SKM-1 treated with dmso at 0.1 percent for 144 hours (cell line): ENCODE results near the gene FHL5.
A peak's percentile ranks its signal among the peaks of the same experiment; 100 is the strongest.
"Not testable (repeated sequence)": the region's sequence is repeated elsewhere in the genome, so short reads cannot be mapped to it uniquely, and the experiment has no call there.

Source experiments
- DNase-seq: peaks from one replicate; lab custom pipeline; 2025; ENCODE audit not compliant: unreplicated experiment; lab: John Stamatoyannopoulos, UW

FHL5 gene, protein sequence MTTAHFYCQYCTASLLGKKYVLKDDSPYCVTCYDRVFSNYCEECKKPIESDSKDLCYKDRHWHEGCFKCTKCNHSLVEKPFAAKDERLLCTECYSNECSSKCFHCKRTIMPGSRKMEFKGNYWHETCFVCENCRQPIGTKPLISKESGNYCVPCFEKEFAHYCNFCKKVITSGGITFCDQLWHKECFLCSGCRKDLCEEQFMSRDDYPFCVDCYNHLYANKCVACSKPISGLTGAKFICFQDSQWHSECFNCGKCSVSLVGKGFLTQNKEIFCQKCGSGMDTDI

GRCh38 chr6:96562886-96563285, at the start of gene FHL5:
FHL5 (plus strand) TSS chr6:96563128; CDS start chr6:96603614, 40,486 bp downstream.
- DNase-seq = no peak

DNA sequence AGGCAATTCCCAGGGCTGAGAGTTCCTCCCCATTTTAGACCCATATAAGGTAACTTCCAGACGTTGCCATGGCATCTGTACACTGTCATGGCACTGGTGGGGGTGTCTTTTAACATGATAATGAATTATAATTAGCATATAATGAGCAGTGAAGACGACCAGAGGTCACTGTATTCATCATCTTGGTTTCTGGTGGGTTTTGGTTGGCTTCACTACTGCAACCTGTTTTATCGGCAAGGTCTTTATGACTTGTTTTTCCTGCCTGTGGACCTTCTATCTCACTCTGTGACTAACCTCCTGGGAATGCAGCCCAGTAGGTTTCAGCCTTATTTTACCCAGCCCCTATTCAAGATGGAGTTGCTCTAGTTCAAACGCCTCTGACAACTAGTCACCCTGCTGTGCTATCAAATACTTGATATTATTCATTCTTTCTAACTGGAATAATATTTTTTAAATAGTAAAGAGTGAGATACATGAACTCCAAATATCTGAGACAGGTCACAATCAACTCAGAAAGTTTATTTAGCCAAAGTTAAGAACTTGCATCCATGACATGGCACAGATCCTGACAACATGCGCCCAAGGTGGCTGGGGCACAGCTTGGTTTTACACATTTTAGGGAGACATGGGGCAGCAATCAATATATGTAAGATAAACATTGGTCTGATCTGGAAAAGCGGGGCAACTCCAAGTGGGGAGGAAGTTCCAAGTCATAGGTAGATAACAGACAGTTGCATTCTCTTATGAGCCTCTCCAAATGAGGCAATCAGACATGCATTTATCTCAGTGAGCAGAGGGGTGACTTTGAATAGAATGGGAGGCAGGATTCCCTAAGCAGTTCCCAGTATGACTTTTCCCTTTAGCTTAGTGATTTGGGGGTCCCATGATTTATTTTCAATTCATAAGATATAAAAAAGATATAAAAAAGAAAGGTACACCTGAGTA, 42.5 kb upstream of the FHL5 start:
- no peak for DNase-seq

DNA sequence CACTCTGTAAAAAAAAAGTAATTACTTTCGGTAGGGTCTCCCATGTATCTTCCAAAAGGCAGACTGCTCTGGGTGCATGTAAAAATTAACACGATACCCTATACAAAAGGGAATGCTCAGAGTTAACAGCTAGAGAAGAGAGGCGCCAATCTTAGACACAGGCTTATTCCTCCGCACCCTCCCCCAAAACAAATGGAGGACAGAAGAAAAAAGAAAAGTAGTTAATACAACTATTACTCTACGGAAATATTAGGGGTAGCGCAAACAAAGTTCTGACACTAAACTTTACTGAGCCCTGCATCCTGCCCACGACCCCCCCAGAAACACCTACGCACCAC, 41.7 kb upstream of the FHL5 start:
- DNase-seq = no peak

GRCh38 chr6:96521644-96522464, 41.1 kb upstream of the FHL5 start, which contains the start of gene UFL1:
UFL1 (plus strand) TSS chr6:96521806; CDS start chr6:96521874, 68 bp downstream.
- peak; percentile 93 for DNase-seq

DNA sequence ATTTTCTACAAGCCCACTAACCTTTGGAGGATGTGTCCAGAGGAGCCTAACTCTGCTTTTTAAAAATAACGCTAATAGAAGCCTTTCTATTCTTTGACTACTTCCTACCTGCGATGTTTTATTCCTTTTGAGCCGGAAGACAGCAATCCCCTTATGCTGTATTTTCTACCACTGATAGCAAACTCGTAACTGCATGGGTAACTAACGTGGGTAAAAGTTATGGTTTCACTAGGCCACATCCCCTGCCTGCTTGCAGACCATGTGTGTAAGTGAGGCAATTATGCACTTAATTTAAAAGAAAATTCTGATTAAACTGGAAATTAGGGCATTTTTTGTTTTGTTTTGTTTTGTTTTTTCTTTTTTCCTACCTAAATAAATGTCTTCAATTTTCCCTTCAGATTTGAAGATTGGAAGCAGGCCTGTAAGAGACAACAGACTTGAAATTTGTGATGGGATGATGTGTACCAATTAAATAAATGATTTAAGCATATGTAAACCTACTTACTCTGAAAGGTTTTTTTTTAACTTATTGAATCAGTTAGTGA, 40.4 kb upstream of the FHL5 start:
- no peak for DNase-seq

- no peak for DNase-seq
Measured at GRCh38 chr6:96528193-96528592, 34.7 kb upstream of the FHL5 start.

DNA sequence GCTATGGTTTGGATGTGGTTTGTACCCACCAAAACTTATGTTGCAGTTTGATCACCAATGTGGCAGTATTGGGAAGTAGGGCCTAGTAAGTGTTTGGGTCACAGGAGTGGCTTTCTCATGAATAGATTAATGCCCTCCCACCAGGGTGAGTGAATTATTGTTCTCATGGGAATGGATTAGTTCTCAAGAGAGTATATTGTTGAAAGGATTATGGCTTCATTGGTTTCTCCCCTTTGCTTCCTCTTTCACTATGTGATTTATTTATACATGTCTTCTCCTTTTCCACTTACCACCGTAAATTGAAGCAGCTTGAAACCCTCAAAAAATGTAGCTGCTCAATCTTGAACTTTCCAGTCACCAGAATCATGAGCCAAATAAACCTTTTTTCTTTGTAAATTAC, 30.5 kb upstream of the FHL5 start:
- no peak for DNase-seq

GRCh38 chr6:96537726-96538125, 25.2 kb upstream of the FHL5 start:
- no peak for DNase-seq

DNA sequence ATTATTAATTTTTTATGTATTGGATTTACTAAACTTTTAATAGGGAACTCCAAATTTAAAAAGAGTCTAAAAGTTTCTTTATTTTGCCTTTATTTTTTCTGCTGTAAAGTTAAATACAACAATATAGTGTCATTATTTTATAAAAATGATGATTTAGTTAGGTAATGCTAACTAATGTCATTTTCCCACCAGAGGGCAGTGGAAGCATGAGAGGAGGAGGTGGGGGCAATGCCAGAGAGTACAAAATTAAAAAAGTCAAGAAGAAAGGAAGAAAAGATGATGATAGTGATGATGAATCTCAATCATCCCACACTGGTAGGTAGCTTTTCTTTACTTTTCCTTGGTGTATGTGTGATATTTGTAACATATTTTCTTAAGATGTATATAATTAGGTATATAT, 20.2 kb upstream of the FHL5 start:
- no peak for DNase-seq

GRCh38 chr6:96545882-96546281, 17.0 kb upstream of the FHL5 start:
- DNase-seq = no peak

- DNase-seq = no peak
Measured at GRCh38 chr6:96547654-96548053, 15.3 kb upstream of the FHL5 start.

- no peak for DNase-seq
Measured at GRCh38 chr6:96554558-96554957, 8.4 kb upstream of the FHL5 start.

GRCh38 chr6:96559740-96560139, 3.2 kb upstream of the FHL5 start:
- DNase-seq = not testable (repeated sequence)

DNA sequence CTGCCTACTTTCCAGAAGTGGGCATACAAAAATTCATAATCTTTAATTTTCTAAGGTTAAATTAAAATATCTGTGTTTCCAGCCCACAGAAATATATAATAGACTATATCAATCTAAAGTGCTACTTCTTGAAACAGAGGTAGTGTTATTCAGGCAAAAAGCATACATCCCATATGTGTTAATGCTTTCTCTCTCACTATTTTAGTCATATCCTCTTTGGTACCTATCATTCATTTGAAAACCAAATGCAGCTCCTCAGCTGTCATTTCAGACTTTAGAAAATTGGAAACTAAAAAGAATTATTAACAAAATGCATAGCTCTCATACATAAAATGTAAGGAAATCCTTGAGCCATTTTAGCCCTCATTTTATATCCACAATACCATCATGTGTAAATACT, 925 bp downstream of the FHL5 start:
- no peak for DNase-seq

GRCh38 chr6:96570053-96570452, 7.1 kb downstream of the FHL5 start:
- no peak for DNase-seq

DNA sequence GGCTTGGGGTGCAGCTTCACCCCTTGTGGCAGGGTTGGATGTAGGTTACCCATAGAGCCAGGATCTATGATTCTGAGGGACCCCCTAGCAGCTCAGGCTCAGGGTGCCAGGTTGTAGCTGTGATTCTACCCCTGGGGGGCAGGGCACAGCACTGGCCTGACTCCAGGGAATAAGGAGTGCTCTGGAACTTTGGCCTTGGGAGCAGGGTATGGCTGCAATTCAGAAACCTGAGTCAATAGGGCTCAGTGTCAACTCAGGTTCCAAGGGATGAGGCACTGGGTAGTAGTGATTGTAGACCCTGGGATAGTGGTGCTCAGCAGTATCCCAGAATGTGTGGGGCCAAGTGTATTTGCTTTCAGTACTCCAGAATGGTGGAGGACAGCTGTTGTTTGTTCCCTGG, 8.6 kb downstream of the FHL5 start:
- DNase-seq = no peak

DNA sequence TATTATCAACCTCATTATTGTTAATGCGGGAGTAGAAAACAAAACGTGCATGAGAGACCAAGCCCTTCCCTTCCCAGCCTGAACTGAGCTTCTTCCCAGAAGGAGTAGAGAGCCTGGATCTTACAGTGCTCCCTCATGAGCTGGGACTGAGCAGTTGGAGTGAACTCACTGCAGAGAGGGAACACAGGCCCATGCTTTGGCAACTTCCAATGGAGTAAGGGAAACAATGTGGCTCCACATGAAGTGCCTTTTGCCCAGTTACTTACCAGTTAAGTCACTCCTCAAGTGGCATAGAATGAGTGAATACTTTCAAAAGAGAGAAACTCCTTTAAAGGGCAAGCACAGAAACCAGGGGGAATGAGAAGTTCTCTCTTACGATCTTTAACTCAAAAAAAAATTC, 12.4 kb downstream of the FHL5 start:
- DNase-seq = no peak

DNA sequence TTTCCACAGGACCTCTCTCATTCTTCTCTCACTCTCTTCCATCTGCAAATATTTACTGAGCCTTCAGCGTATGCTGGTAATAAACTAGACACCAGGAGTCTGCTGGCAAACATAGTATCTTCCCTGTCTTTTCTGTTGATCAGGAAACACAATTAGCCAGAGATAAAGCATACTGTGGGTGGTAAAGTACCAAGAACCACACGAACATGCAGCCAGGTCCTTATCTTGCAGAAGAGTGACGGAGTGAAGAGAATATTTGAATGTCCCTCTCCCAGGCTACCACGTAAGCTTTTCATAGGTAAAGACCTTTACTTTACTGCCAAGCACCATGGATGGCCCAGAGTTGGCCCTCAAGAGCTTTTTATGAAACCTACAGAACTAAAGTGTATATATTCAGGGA, 13.3 kb downstream of the FHL5 start:
- DNase-seq = no peak

DNA sequence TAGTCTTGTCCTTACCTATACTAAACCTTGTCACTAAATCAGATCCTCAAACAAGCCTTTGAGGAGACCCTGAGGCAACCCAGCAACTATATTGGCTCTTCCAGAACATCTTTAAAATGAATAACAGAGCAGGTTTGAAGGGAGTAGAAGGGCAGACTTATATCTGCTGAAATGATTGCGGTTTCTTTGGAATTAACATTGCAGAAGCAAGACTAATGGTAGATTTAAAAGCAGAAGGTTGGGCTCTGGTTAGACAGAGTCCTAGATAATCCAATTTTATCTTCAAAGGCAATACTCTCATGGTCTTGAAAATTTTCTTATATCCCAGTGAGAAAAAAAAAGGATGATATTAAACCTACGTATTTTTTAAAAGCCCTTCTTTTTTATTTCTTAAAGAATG, 19.1 kb downstream of the FHL5 start:
- DNase-seq = no peak

DNA sequence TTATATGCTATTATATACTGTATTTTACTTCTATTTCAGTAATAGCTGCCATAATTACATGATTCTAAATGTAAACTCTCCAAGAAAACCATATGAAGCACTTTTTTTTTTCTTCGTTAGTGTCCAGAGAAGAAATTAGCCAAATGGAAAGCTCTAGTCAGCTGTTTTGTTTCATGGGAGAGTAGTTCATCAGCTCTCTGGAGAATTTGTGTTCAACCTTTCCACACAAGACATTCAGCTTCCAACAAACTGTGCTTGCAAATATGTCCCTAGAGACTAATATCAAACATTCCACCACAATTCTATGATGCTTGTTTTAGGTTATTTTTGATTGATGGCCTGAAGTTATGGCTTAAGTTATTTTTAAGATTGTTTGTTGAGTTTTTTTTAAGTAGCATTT, 19.5 kb downstream of the FHL5 start:
- DNase-seq = no peak

- DNase-seq = no peak
Measured at GRCh38 chr6:96604420-96604819, 41.5 kb downstream of the FHL5 start.
